NB4 (cell line): ENCODE results near the gene MFSD2B.

Source experiments
- DNase-seq: peaks from one replicate; pipeline ENCODE4 v3.0.0; 2010; ENCODE audit warnings: low read depth
- H3K4me3 ChIP-seq: one replicate; pipeline ENCODE4 v1.5.1; 2011; ENCODE audit warnings: mild to moderate bottlenecking, low read depth, low read length, moderate library complexity
- MYC ChIP-seq: IDR thresholded peaks from 2 replicates; pipeline ENCODE4 v1.6.1; 2011; ENCODE audit warnings: low read depth, low read length
- POLR2A ChIP-seq: IDR thresholded peaks from 2 replicates; pipeline ENCODE4 v1.6.1; 2011; ENCODE audit warnings: mild to moderate bottlenecking; ENCODE audit not compliant: insufficient read length; ENCODE audit errors: extremely low read depth
- TF ChIP-seq, protein P1 (sequence below): IDR thresholded peaks from 2 replicates; pipeline ENCODE4 v1.6.1; 2011; ENCODE audit warnings: low read depth, low read length
- TF ChIP-seq, protein P2 (sequence below): IDR thresholded peaks from one replicate; pipeline ENCODE4 v1.5.1; 2012; ENCODE audit warnings: low read depth, low read length

The MFSD2B gene

DNA sequence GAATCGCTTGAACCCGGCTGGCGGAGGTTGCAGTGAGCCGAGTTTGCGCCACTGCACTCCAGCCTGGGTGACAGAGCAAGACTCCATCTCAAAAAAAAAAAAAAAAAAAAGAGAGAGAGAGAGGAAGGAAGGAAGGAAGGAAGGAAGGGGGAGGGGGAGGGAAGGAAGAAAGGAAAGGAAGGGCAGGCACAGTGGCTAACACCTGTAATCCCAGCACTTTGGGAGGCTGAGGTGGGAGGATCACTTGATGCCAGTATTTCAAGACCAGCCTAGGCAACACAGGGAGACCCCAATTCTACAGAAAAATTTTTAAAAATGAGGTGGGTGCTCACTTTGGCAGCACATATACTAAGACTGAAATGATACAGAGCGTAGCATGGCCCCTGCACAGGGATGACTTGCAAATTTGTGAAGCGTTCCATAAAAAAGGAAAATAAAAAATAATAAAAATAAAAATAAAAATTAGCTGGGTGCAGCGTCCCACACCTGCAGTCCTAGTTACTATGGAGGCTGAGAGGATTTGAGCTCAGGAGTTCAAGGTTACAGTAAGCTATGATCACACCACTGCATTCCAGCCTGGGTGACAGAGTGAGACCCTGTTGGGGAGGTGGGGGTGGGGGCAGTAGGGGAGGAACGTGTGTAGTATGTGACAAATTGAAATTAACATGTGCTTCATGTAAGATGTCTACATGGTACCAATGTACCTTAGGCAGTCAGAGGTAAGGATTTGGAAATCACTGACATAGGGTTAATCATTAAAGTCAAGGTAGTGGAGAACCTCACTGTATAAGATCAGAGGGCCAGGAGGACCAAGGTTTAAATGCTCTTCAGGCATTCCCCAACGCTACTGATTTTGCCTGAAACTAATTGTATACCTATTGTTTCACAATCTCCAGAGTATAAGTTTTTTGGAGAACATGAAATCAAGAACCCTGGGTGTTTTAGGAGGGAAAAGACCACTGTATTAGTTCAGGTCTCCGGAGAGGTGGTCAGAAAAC, 35.9 kb downstream of the MFSD2B start:
- TF ChIP-seq, protein P1, sequence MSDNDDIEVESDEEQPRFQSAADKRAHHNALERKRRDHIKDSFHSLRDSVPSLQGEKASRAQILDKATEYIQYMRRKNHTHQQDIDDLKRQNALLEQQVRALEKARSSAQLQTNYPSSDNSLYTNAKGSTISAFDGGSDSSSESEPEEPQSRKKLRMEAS, result no peak
- TF ChIP-seq MYC (no peak), POLR2A (no peak)
- TF ChIP-seq, protein P2, sequence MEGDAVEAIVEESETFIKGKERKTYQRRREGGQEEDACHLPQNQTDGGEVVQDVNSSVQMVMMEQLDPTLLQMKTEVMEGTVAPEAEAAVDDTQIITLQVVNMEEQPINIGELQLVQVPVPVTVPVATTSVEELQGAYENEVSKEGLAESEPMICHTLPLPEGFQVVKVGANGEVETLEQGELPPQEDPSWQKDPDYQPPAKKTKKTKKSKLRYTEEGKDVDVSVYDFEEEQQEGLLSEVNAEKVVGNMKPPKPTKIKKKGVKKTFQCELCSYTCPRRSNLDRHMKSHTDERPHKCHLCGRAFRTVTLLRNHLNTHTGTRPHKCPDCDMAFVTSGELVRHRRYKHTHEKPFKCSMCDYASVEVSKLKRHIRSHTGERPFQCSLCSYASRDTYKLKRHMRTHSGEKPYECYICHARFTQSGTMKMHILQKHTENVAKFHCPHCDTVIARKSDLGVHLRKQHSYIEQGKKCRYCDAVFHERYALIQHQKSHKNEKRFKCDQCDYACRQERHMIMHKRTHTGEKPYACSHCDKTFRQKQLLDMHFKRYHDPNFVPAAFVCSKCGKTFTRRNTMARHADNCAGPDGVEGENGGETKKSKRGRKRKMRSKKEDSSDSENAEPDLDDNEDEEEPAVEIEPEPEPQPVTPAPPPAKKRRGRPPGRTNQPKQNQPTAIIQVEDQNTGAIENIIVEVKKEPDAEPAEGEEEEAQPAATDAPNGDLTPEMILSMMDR, result no peak
- DNase-seq, result no peak
- peak overlapping the region; percentile 77 for H3K4me3 ChIP-seq

DNA sequence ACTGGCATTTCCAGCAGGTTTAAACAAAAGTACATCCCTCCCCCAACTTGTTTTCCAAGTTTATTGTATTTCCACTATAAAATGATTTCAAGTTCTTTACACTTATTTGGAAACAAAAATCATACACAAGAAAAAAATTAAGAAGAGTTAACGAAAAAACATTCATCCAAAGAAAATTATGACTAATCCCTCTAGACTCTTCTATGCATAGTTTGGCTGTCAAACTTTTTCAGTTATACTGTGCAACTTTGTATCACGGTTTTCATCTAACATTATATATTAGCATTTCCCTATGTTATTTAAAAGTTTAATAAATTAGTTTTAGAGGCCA, 36.7 kb downstream of the MFSD2B start:
- TF ChIP-seq POLR2A, result no peak
- TF ChIP-seq, protein P1, result no peak
- TF ChIP-seq, protein P2, result no peak
- no peak for TF ChIP-seq MYC
- peak overlapping the region; percentile 77 for H3K4me3 ChIP-seq
- no peak for DNase-seq

DNA sequence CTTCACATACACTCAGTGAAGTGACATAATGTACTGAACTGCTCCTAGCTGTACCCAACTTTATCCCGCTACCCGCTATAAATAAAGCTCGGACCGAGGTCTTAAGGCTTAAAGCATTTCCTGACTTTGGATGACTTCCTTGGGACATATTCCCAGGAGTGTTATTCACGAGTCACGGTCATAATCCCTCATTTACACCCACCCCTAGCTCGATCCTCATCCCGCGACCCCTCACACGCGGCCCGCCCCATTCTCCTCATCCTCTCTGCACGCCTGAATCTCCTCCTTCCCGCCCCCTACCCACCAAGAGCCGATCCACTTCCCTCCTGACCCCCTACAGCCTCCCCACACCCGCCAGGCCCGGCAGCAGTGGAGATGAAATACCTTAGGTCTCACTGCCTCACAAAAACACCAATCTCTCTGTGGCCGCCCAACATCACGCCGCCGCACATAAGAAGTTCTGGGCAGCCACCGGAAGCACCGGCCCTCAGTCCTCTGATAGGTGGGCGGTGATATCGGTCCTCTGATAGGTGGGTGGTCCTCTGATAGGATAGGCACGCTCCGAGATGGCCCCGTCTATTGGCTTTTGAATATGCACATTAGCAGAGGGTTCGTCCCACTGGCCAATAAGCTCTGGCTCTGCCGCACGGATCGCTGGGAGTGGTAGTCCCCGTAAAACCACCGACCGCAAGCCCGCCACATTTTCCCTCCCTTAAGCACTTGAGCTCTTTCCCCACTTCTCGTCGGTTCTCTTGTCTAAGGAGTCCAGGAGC, 37.2 kb downstream of the MFSD2B start, which contains the start of gene WDCP:
Gene WDCP, minus strand, starts transcription at position 462 of the 773 bp plus-strand sequence. CDS start 7,897 bp downstream, outside the sequence.
- peak; percentile 70 for TF ChIP-seq POLR2A
- peak; percentile 64 for TF ChIP-seq MYC
- TF ChIP-seq, protein P1, result peak; percentile 42
- TF ChIP-seq, protein P2, result no peak
- peak; percentile 100 for DNase-seq
- H3K4me3 ChIP-seq, result peak within 1 kb of the TSS; percentile 77

DNA sequence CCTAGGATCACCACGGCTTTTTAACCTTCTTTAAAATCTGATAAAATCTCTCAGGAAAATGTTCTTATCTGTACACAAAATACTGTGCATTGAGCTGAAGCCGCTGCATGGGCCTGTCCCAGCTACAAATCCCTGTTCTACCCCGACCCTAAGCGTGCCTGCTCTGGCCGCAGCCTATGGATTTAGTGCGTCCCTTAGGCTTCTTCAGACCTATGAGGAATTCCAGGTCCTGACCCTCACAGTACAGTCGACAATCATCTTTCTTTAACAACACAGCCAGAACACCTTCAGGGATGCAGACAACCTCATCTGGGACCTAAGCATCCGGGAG, 37.8 kb downstream of the MFSD2B start:
- TF ChIP-seq MYC, result no peak
- TF ChIP-seq, protein P2, result no peak
- no peak for TF ChIP-seq POLR2A
- TF ChIP-seq, protein P1, result no peak
- H3K4me3 ChIP-seq, result no peak overlapping the region
- no peak for DNase-seq

DNA sequence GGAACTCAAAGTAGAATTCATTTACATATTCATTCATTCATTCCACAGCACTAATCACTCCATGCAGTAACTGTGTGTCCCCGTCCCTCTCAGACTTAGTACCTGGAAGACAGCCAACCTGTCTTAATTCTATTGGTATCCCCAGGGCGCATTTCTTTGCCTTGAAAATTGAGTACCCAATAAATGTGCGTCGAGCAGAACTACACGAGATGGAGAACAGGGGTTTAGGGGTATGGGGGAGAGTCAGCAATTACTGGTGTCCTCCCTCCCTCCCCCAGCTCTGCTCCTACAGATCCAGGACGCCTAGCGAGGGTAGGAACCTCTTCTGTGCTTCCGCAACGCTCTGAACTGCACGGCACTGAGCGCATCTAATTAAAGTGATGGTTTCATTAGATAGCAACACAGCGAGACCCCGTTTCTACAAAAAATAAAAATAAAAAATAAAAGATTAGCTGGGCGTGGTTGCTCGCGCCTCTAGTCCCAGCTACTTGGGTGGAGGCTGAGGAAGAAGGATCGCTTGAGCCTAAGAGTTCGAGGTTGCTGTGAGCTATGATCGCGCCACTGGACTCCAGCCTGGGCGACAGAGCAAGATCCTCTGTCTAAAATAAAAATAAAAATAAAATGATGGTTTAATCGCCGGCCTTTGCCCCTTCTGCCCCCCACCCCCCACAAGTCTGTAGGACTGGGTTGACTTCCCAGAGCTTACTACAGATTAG, 39.0 kb downstream of the MFSD2B start:
- H3K4me3 ChIP-seq, result peak overlapping the region; percentile 17
- TF ChIP-seq MYC, result no peak
- TF ChIP-seq, protein P1, result no peak
- TF ChIP-seq POLR2A, result no peak
- TF ChIP-seq, protein P2, result no peak
- peak; percentile 28 for DNase-seq
